Femur (tissue), 1 donor: Measurements from ENCODE around the gene TAMALIN.

Source experiments
- DNase-seq: peaks from one replicate; pipeline ENCODE4 v3.0.0-alpha.2; 2017

The TAMALIN gene

DNA sequence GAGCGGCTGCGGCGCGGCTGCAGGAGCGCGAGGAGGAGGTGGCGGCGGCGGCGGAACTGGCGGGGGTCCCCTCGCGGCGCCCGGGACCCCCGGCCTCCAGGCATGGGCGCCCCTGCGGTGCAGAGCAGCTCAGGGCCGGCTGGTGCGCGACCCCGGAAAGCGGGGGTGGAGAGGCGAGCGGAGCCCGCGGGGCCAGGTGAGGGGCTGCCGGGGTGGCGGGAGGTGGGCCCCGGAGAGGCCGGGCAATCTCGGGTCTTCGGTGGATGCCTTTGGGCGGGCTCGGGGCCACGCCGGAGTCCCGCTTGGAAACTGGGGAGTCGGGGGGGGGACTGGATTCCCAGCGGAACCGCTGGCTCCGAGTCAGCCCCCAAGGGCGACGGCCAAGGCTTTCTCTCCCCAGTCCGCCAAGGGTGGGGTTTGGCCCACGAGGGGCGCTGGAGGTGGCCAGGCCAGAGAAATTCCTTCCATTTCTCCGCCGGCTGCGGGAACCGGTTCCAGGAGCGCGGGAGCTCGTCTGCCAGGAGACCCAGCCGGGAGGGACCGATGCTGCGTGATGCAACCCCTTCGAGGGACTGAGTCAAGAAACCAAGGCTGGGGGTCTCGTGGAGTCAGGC is 30.6 kb downstream of the TAMALIN start:
- peak; percentile 82 for DNase-seq

GRCh38 chr12:52038447-52038846 is 31.7 kb downstream of the TAMALIN start:
- DNase-seq, result peak; percentile 38

- no peak for DNase-seq
Observed at GRCh38 chr12:52041035-52041434, 34.3 kb downstream of the TAMALIN start.

DNA sequence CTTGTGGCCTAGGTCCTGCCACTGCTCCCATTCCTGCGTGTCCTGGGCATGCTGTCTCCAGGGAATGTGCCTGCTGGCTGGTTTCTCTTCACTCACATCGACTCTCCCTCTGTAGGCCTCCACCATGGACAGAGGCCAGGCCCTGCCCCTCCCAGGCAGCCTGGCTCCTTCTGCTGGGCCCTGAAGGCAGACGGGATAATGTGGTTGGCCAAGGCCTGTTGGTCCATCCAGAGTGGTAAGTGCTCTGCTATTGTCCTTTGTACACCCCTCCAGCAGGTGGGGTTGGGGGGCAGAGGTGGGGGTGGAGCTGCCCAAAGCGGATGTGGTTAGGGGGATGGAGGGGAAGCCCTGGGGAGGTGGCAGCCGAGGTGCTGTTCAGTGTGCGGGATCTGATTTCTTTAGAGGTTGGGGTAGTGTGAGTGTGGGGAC is 35.0 kb downstream of the TAMALIN start:
- DNase-seq, result peak; percentile 73

DNA sequence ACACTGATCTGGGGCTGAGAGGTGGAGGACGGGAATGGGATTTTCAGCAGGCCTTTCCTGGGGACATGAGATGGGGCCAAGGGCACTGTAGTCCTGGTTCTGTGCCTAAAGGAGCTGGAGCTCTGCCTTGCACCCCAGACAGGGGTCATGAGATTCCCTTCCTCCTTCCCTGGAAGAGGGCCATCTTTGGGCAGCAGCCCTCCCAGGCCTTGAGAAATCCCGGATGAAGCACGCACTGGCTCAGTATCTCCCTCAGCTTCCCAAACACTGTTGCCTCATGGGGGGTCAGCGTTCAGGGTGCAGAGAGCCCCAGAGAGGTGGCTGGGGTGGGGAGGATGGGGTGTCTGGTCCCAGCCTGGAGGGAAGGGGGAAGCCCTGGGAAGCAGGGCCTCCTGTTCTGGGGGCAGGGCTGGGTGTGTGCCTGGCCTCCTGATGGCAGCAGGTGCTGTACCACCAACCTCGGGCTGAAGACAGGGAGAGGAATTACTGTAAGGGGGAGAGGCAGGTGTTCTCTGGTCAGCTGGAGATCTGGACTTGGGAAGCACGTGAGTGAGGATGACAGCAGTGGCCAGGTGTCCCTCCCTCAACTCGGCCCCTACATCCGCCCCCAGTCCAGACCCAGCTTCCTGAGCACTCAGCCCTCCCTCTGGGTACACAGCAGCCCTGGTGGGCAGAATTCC is 36.1 kb downstream of the TAMALIN start:
- no peak for DNase-seq

DNA sequence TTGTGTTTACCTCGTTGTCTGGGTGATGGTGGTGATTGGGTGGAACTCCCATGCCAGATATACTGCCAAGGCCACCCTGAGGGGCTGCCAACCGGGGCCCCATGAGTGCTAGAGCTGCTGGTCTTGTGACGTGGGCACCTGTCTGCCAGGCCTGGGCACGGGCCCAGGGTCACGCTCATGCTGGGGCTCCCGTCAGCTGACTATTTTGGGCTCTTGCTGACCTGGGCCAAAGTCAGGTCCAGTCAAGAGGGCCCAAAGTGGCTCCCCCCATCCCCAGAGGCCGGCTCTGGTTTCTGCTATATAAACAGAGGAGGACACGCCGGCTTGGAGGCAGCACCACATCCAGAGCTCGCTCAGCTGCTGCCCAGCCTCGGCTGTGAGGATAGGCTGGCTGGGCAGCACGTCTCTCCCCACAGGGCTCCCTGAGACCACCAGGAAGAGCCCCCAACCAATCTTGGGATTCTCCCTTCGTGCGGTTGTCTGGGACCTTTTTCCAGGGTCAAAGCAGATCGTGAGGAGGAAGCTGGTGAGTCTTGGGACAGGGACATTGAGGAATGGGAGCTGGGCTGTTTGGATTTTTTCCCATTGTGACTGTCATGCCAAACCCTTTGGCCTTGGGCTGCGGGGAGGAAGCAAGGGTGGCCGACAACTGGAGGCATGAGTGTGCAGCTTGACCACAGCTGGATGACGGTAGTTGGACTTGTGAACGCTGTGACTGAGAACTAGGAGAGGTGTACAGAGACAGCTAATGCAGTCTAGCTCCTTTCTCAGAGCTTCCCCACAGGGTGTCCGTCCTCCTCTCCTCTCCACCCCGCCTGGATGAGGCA is 36.9 kb downstream of the TAMALIN start:
- DNase-seq, result no peak

GRCh38 chr12:52044292-52044983 is 37.7 kb downstream of the TAMALIN start:
- DNase-seq, result peak; percentile 92

DNA sequence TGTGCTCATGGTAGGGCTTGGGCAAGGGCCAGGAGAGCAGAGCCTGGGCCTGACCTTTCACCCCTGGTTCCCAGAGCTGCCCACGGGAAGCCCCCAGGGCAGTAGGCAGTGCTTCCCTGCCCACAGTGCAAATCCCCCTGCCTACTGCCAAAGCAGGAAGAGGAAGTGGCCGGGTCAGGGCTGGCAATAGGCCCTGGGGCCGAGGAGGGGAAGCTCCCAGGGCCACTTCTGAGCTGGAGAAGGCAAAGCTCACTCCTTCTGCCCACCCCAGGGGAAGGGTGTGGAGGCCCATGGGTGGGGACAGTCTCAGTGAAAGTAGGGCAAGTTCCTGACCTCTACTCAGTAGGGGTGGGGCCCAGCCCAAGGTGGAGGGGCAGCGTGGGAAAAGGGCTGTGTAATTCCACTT is 39.1 kb downstream of the TAMALIN start:
- DNase-seq, result peak; percentile 71

DNA sequence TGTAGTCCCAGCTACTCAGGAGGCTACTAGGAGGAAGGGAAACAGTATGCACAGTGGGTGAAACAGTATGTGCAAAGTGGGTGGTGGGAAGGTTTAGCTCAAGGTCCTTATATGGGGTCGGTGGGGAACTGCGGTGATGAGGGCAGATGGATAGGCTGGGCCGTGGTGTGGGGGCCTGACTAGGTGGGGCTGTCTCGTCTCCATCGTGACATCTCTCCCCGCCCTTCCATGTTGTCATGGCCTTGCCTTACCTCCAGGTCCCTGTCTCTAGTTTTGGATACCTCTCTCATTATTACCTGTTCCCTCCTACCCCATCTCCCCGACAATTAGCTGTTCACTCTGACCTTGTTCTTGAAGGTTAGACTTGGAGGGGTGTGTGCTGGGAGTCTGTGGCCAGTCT is 40.1 kb downstream of the TAMALIN start:
- DNase-seq, result peak; percentile 21

- DNase-seq, result peak; percentile 57
Observed at GRCh38 chr12:52049286-52049685, 42.5 kb downstream of the TAMALIN start.

GRCh38 chr12:52049688-52050087 is 42.9 kb downstream of the TAMALIN start:
- no peak for DNase-seq

DNA sequence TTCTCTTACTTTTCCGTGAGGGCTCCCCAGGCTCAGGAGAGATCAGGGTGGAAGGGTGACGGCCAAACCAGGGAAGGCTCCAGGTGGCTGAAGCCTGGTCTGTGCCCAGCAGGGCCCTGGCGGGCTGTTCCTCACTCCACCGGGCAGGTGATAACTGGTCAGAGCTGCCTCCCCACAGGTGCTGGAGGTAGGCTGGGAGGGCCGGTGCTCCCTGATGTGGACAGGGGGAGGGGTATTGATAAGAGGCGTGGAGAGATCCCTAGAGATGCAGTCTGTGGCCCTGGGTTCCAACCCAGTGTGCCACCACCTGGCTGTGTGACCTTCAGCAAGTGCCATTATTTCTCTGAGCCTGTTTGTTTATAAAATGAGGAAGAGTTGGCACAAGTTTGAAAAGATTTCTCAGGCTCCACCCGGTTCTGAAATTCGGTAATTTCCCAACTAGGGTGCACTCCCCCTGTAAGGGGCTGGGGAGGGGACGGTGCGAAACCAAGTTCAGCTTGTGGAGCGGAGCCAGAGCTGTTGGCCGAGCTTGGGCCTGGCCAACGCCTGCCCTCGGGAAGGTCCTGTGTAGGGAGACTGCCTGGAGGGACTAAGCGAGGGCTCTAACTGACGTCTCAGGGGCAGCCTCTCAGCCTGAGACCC is 43.5 kb downstream of the TAMALIN start:
- no peak for DNase-seq

- DNase-seq, result peak; percentile 98
Observed at GRCh38 chr12:52050758-52051541, 44.2 kb downstream of the TAMALIN start, which contains the start of gene NR4A1. Gene NR4A1 (plus strand): TSS chr12:52051442. CDS start chr12:52054329, 2,887 bp downstream.

GRCh38 chr12:52052468-52053186 is 45.9 kb downstream of the TAMALIN start:
- peak; percentile 35 for DNase-seq

DNA sequence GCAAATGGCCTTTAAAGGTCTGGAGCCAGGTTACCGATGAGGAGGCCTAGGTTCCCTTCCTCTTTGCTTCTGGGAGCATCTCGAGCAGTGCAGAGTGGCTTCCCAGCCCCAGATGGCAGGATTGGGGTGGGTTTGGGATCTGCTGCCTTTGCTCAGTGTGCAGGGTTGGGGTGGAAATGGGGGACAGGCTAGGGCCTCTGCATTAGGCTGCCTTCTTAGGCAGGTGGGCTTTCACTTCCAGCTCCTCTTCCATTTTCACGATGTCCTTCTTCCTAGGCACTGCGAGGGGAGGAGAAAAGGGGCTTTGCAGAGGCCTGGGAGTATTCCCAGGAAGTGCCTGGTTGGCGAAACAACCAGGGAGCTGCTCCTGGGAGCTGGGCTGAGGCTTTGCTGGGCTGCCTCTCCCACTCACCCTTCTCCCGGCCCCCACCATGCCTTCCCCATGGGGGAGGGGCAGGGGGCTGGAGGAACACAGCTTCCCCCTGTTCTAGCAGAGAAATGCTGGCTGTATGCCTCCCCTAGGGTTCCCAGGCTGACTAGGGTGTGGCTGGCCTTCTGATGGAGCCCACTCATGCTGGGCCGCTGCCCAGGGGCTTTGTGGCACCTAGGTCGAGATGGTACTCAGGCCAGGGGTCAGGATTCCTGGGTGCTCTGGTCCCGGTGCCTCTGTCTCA is 46.9 kb downstream of the TAMALIN start:
- DNase-seq, result peak; percentile 67

DNA sequence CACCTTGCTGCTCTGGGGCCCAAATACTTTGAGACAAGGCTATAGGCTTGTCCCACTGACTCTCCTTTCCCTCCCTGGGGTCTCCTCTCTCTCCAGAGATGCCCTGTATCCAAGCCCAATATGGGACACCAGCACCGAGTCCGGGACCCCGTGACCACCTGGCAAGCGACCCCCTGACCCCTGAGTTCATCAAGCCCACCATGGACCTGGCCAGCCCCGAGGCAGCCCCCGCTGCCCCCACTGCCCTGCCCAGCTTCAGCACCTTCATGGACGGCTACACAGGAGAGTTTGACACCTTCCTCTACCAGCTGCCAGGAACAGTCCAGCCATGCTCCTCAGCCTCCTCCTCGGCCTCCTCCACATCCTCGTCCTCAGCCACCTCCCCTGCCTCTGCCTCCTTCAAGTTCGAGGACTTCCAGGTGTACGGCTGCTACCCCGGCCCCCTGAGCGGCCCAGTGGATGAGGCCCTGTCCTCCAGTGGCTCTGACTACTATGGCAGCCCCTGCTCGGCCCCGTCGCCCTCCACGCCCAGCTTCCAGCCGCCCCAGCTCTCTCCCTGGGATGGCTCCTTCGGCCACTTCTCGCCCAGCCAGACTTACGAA is 47.6 kb downstream of the TAMALIN start:
- no peak for DNase-seq

DNA sequence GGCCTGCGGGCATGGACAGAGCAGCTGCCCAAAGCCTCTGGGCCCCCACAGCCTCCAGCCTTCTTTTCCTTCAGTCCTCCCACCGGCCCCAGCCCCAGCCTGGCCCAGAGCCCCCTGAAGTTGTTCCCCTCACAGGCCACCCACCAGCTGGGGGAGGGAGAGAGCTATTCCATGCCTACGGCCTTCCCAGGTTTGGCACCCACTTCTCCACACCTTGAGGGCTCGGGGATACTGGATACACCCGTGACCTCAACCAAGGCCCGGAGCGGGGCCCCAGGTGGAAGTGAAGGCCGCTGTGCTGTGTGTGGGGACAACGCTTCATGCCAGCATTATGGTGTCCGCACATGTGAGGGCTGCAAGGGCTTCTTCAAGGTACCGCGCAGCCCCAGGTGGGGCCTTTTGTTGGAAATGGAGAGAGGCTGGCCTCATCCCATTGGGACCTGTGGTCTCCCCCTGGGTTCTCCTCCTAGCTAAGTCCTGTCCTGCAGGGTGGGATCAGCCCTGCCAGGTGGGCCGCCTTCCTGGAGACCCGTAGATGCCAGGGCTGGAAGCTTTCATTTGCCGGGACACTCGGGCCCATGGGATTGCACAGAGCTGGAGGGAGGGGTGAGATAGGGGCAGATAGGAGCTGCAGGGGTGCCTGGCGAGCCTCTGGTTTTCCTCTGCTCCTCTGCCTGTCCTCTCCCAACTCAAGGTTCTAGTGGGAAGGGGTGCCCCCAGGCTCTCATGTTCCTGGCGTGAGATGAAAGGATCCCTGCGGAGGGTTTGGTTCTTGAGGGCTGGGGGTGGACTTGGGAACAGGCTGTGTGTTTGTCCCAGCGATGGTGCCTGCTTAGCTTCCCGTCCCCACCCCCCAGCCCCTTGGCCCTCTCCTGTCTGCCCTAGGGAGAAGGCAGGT is 48.3 kb downstream of the TAMALIN start:
- DNase-seq, result no peak
